ENCODE data around the gene ANHX. TPM values are rescaled to one million over a fixed set of nuclear protein-coding genes. Genes with fewer than 3 reads are reported as not detected.
A peak's percentile ranks its signal among the peaks of the same experiment; 100 is the strongest.
"Not testable (repeated sequence)": the region's sequence is repeated elsewhere in the genome, so short reads cannot be mapped to it uniquely, and the experiment has no call there.

Gene ANHX
- not detected for total RNA-seq

GRCh38 chr12:133235401-133236112 lies at the start of gene ANHX:
Gene ANHX (minus strand): TSS chr12:133235877. CDS start chr12:133234356, 1,521 bp downstream.
- DNase-seq (ENCODE audit: low spot score in 2 of 2): no peak
- 46 to 56% methylated on average over 37 to 47 of the region's 61 CpGs for WGBS, 2 donors
- TF ChIP-seq CTCF (IDR thresholded peaks at IDR 0.05) (no peak), POLR2A (IDR thresholded peaks at IDR 0.05) (no peak)
- H3K4me3 ChIP-seq (ENCODE audit: low read depth, poor library complexity, severe bottlenecking): no peak within 1 kb of the TSS
- intact Hi-C loops (cut with DNase I; ENCODE audit: low total_unique reads): no loop called here

- intact Hi-C loops (cut with DNase I; ENCODE audit: low total_unique reads): not testable (repeated sequence)
These were observed 29.0 kb upstream of the ANHX start for GRCh38 chr12:133264668-133265067.

GRCh38 chr12:133264173-133264572 lies 28.5 kb upstream of the ANHX start:
- 82% methylated on average over 32 to 33 of the region's 33 CpGs for WGBS, 2 donors
- H3K4me3 ChIP-seq (ENCODE audit: low read depth, poor library complexity, severe bottlenecking): no peak overlapping the region
- DNase-seq (ENCODE audit: low spot score in 2 of 2): peak in 1 of 2 donors; percentile 64
- intact Hi-C loops (cut with DNase I; ENCODE audit: low total_unique reads): no loop called here
- TF ChIP-seq POLR2A (IDR thresholded peaks at IDR 0.05): no peak

More at GRCh38 chr12:133264668-133265067, 29.0 kb upstream of the ANHX start:
- 81 to 93% methylated on average over 9 to 11 of the region's 11 CpGs for WGBS, 2 donors
- peak in 1 of 2 donors; percentile 46 for DNase-seq (ENCODE audit: low spot score in 2 of 2)
- not testable (repeated sequence) for H3K4me3 ChIP-seq (ENCODE audit: low read depth, poor library complexity, severe bottlenecking)

DNA sequence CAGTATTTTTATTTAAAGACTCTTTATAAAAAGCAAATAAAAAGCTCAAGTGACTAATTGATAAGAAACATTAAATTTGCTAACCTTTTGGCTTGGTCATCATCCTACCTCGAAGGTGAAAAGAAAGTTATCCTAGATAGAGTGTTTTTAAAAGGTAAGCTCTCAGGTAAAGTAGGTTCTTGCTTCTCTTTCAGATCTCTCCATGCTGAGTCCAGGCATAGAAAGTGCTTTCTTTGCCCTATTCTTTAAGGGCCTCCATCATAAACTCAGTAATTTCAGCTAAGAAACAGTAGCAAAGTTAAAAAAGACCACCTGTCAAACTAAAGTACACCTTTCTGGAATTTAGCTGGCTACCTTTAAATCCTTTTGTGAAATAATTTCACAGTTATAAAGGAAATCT lies 20.6 kb upstream of the ANHX start:
- intact Hi-C loops (cut with DNase I; ENCODE audit: low total_unique reads): no loop called here
- WGBS, 2 donors: 26 to 43% methylated on average over 1 of the region's 1 CpG

DNA sequence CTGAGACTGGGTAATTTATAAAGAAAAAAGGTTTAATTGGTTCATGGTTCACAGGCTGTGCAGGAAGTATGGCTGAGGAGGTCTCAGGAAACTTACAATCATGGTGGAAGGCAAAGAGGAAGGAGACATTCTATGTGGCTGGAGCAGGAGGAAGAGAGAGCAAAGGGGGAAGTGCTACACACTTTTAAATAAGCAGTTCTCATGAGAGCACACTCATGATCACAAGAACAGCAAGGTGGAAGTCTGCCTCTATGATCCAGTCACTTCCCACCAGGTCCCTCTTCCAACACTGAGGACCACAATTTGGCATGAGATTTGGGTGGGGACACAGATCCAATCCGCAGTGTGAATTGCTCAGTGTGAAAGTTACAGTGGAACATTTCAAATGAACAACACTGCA lies 20.2 kb upstream of the ANHX start:
- DNase-seq (ENCODE audit: low spot score in 2 of 2); H3K4me3 ChIP-seq (ENCODE audit: low read depth, poor library complexity, severe bottlenecking); intact Hi-C loops (cut with DNase I; ENCODE audit: low total_unique reads): not testable (repeated sequence)
- WGBS, 2 donors: 26 to 32% methylated on average over 1 of the region's 1 CpG

More for the DNA sequence above, 20.6 kb upstream of the ANHX start:
- no peak for DNase-seq (ENCODE audit: low spot score in 2 of 2)
- TF ChIP-seq POLR2A (IDR thresholded peaks at IDR 0.05) (no peak), CTCF (IDR thresholded peaks at IDR 0.05) (no peak)
- no peak overlapping the region for H3K4me3 ChIP-seq (ENCODE audit: low read depth, poor library complexity, severe bottlenecking)

- no peak overlapping the region for H3K4me3 ChIP-seq (ENCODE audit: low read depth, poor library complexity, severe bottlenecking)
- DNase-seq (ENCODE audit: low spot score in 2 of 2): no peak
- intact Hi-C loops (cut with DNase I; ENCODE audit: low total_unique reads): no loop called here
- TF ChIP-seq POLR2A (IDR thresholded peaks at IDR 0.05) (no peak), CTCF (IDR thresholded peaks at IDR 0.05) (no peak)
- 59 to 66% methylated on average over 6 of the region's 6 CpGs for WGBS, 2 donors
These were observed 16.1 kb upstream of the ANHX start for GRCh38 chr12:133251732-133252131.

- H3K4me3 ChIP-seq (ENCODE audit: low read depth, poor library complexity, severe bottlenecking): no peak overlapping the region
- intact Hi-C loops (cut with DNase I; ENCODE audit: low total_unique reads): no loop called here
- 92 to 93% methylated on average over 12 of the region's 12 CpGs for WGBS, 2 donors
- TF ChIP-seq POLR2A (IDR thresholded peaks at IDR 0.05) (no peak), CTCF (IDR thresholded peaks at IDR 0.05) (no peak)
- DNase-seq (ENCODE audit: low spot score in 2 of 2): no peak
These were observed 879 bp upstream of the ANHX start for GRCh38 chr12:133236556-133236955.
